Trophoblast cell (in vitro differentiated cells and primary cell): ENCODE data around the gene ACCSL.
A peak's percentile ranks its signal among the peaks of the same experiment; 100 is the strongest.

Experiments used
- DNase-seq, 2 donors: peaks; one replicate each; pipeline ENCODE4 v3.0.0-alpha.2; 2016
- H2AFZ ChIP-seq: 2 replicates; pipeline ENCODE4 v1.6.1; 2013; ENCODE audit warnings: low read length, moderate library complexity, mild to moderate bottlenecking; ENCODE audit not compliant: insufficient read depth, poor library complexity
- H2AK5ac ChIP-seq: 2 replicates; pipeline ENCODE4 v1.6.1; 2013; ENCODE audit warnings: mild to moderate bottlenecking, low read length
- H2BK120ac ChIP-seq: 2 replicates; pipeline ENCODE4 v1.6.1; 2013; ENCODE audit warnings: low read length, mild to moderate bottlenecking, moderate library complexity; ENCODE audit not compliant: insufficient read depth, poor library complexity
- H2BK12ac ChIP-seq: 2 replicates; pipeline ENCODE4 v1.6.1; 2013; ENCODE audit warnings: mild to moderate bottlenecking, low read length, moderate library complexity
- H2BK5ac ChIP-seq: 2 replicates; pipeline ENCODE4 v1.6.1; 2013; ENCODE audit warnings: low read length, low read depth, moderate library complexity, mild to moderate bottlenecking; ENCODE audit not compliant: poor library complexity
- H3K14ac ChIP-seq: 2 replicates; pipeline ENCODE4 v1.6.1; 2013; ENCODE audit warnings: mild to moderate bottlenecking, low read length
- H3K18ac ChIP-seq: 2 replicates; pipeline ENCODE4 v1.6.1; 2013; ENCODE audit warnings: mild to moderate bottlenecking, low read length
- H3K23ac ChIP-seq: 2 replicates; pipeline ENCODE4 v1.6.1; 2013; ENCODE audit warnings: low read length
- H3K27ac ChIP-seq: 2 replicates; pipeline ENCODE4 v1.5.1; 2013; ENCODE audit warnings: low read depth, mild to moderate bottlenecking, inconsistent platforms, low read length, moderate library complexity
- H3K27me3 ChIP-seq: 2 replicates; pipeline ENCODE4 v1.6.1; 2013; ENCODE audit warnings: inconsistent platforms, mild to moderate bottlenecking, low read length, moderate library complexity; ENCODE audit not compliant: insufficient read depth
- H3K36me3 ChIP-seq, 2 experiments: 1 replicate in 1 of 2; 2 replicates in 1 of 2; pipeline ENCODE4 v1.6.1; 2013; ENCODE audit warnings: low read length in 2 of 2, mild to moderate bottlenecking in 2 of 2, moderate library complexity in 1 of 2; ENCODE audit not compliant: insufficient read depth in 2 of 2, control insufficient read depth in 1 of 2
- H3K4ac ChIP-seq: 2 replicates; pipeline ENCODE4 v1.6.1; 2013; ENCODE audit warnings: low read depth, mild to moderate bottlenecking, low read length, moderate library complexity
- H3K4me1 ChIP-seq, 2 experiments: 1 replicate in 1 of 2; 2 replicates in 1 of 2; pipeline ENCODE4 v1.6.1; 2013; ENCODE audit warnings: low read length in 2 of 2, mild to moderate bottlenecking in 2 of 2, moderate library complexity in 1 of 2; ENCODE audit not compliant: insufficient read depth in 2 of 2, control insufficient read depth in 1 of 2
- H3K4me2 ChIP-seq: 2 replicates; pipeline ENCODE4 v1.6.1; 2013; ENCODE audit warnings: inconsistent platforms, mild to moderate bottlenecking, low read length, moderate library complexity
- H3K4me3 ChIP-seq: 2 replicates; pipeline ENCODE4 v1.5.1; 2013; ENCODE audit warnings: mild to moderate bottlenecking, low read depth, low read length, inconsistent platforms
- H3K79me1 ChIP-seq: one replicate; pipeline ENCODE4 v1.6.1; 2013; ENCODE audit warnings: low read length
- H3K79me2 ChIP-seq: 2 replicates; pipeline ENCODE4 v1.6.1; 2013; ENCODE audit warnings: low read length, mild to moderate bottlenecking; ENCODE audit not compliant: control insufficient read depth, insufficient read depth, poor library complexity
- H3K9ac ChIP-seq: 2 replicates; pipeline ENCODE4 v1.6.1; 2013; ENCODE audit warnings: mild to moderate bottlenecking, low read length
- H3K9me3 ChIP-seq: 2 replicates; pipeline ENCODE4 v1.6.1; 2013; ENCODE audit warnings: low read depth, mild to moderate bottlenecking, control low read depth, inconsistent platforms, low read length; ENCODE audit not compliant: insufficient read depth
- H4K12ac ChIP-seq: 2 replicates; pipeline ENCODE4 v1.6.1; 2013; ENCODE audit warnings: low read depth, mild to moderate bottlenecking, low read length, moderate library complexity
- H4K8ac ChIP-seq: 2 replicates; pipeline ENCODE4 v1.6.1; 2013; ENCODE audit warnings: low read depth, mild to moderate bottlenecking, low read length, moderate library complexity
- H4K91ac ChIP-seq: one replicate; pipeline ENCODE4 v1.6.1; 2013; ENCODE audit warnings: low read depth, mild to moderate bottlenecking, low read length, moderate library complexity
- WGBS: extraction: QIAGEN DNeasy Blood & Tissue Kit; methylation state at CpG from one replicate; pipeline ENCODE4 v1.1.7; 2013; ENCODE audit warnings: missing lambda C conversion rate; ENCODE audit not compliant: insufficient read length, insufficient coverage; ENCODE audit errors: extremely low coverage; 5-methylcytosine and 5-hydroxymethylcytosine counted together

ACCSL gene

GRCh38 chr11:44066732-44067141, 19.0 kb downstream of the ACCSL start:
- Histone ChIP-seq H2AK5ac (no peak overlapping the region), H3K23ac (no peak overlapping the region), H3K27me3 (no peaks in the 10 kb centered on the region), H2BK120ac (peak overlapping the region; percentile 4), H4K12ac (peak overlapping the region; percentile 54), H2BK5ac (no peak overlapping the region), H3K4ac (no peak overlapping the region), H3K14ac (peak overlapping the region; percentile 22), H3K9ac (peak overlapping the region; percentile 46), H2BK12ac (no peak overlapping the region), H4K91ac (peak overlapping the region; percentile 40), H3K79me2 (peaks cover 3% of the 10 kb centered on the region), H4K8ac (peak overlapping the region; percentile 87), H3K4me2 (peak overlapping the region; percentile 79), H3K79me1 (peaks cover 8% of the 10 kb centered on the region), H2AFZ (peak overlapping the region; percentile 58), H3K36me3 (no peaks in the 10 kb centered on the region), H3K9me3 (no peaks in the 10 kb centered on the region), H3K18ac (no peak overlapping the region), H3K27ac (no peak overlapping the region), H3K4me1 (peaks cover 0 to 3% of the 10 kb centered on the region in 2 experiments), H3K4me3 (peak overlapping the region; percentile 68)
- WGBS: no CpG with 5 or more reads among the region's 10 CpGs
- DNase-seq: peak in 1 of 2 donors; percentile 16

- WGBS: no CpG with 5 or more reads among the region's 5 CpGs
- Histone ChIP-seq H2BK120ac (no peak overlapping the region), H3K23ac (no peak overlapping the region), H3K79me2 (peaks cover 3% of the 10 kb centered on the region), H4K12ac (no peak overlapping the region), H3K4me2 (no peak overlapping the region), H2BK12ac (no peak overlapping the region), H3K18ac (no peak overlapping the region), H4K91ac (no peak overlapping the region), H3K27ac (no peak overlapping the region), H3K4me3 (no peak overlapping the region), H4K8ac (no peak overlapping the region), H3K14ac (no peak overlapping the region), H3K4ac (no peak overlapping the region), H2AFZ (no peak overlapping the region), H2AK5ac (no peak overlapping the region), H3K9ac (no peak overlapping the region), H3K9me3 (no peaks in the 10 kb centered on the region), H3K27me3 (no peaks in the 10 kb centered on the region), H3K4me1 (peaks cover 0 to 3% of the 10 kb centered on the region in 2 experiments), H3K79me1 (peaks cover 8% of the 10 kb centered on the region), H2BK5ac (no peak overlapping the region), H3K36me3 (no peaks in the 10 kb centered on the region)
- DNase-seq: no peak
Measured at GRCh38 chr11:44067266-44067665, 19.5 kb downstream of the ACCSL start.

DNA sequence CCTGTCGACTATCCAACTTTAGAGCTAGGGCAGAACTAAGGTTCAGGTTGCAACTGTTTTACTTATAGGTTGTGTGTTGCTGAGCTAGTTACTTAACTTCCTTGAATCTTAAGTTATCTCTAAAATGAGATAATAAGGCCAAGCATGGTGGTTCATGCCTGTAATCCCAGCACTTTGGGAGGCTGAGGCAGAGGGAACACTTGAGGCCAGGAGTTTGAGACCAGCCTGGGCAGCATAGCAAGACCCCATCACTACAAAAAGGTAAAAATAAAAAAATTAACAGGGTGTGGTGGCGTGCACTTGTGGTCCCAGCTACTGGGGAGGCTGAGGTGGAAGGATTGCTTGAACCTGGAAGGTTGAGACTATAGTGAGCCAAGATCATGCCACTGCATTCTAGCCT, 20.4 kb downstream of the ACCSL start:
- Histone ChIP-seq H2BK120ac (no peak overlapping the region), H2BK5ac (no peak overlapping the region), H3K4me2 (no peak overlapping the region), H2BK12ac (no peak overlapping the region), H3K23ac (no peak overlapping the region), H3K9ac (no peak overlapping the region), H3K4ac (no peak overlapping the region), H2AFZ (no peak overlapping the region), H3K36me3 (no peaks in the 10 kb centered on the region), H3K9me3 (peaks cover under 1% of the 10 kb centered on the region), H3K4me1 (peaks cover 0 to 3% of the 10 kb centered on the region in 2 experiments), H3K79me1 (peaks cover 8% of the 10 kb centered on the region), H3K14ac (no peak overlapping the region), H4K91ac (no peak overlapping the region), H2AK5ac (no peak overlapping the region), H3K4me3 (no peak overlapping the region), H3K18ac (no peak overlapping the region), H3K79me2 (peaks cover 3% of the 10 kb centered on the region), H3K27me3 (no peaks in the 10 kb centered on the region), H3K27ac (no peak overlapping the region), H4K12ac (no peak overlapping the region), H4K8ac (no peak overlapping the region)
- DNase-seq: no peak
- no CpG with 5 or more reads among the region's 2 CpGs for WGBS

DNA sequence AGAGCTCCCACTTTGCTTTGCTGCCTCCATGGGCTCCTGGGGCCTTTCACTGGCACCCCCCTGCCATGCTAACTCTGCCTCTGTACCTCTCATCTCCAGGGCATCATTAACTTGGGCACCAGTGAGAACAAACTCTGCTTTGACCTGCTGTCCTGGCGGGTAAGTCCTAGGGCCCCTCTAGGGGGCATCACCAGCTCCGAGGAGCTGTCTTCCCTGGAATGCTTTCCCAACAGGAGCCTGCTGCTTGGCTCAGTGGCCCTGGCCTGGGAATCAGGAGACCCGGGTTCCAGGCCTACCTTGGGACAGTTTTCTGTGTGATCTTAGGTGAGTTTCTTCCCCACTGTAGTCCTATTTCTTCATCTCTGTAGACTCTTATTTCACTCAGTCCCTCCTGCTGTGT, 23.4 kb downstream of the ACCSL start:
- Histone ChIP-seq H4K12ac (no peak overlapping the region), H3K23ac (no peak overlapping the region), H3K9ac (no peak overlapping the region), H4K8ac (no peak overlapping the region), H3K79me2 (no peaks in the 10 kb centered on the region), H3K14ac (no peak overlapping the region), H3K4me2 (no peak overlapping the region), H2BK120ac (no peak overlapping the region), H3K4me3 (no peak overlapping the region), H3K27ac (no peak overlapping the region), H3K79me1 (peaks cover 3% of the 10 kb centered on the region), H2BK5ac (no peak overlapping the region), H3K18ac (no peak overlapping the region), H4K91ac (no peak overlapping the region), H2AFZ (no peak overlapping the region), H3K9me3 (peaks cover 2% of the 10 kb centered on the region), H2AK5ac (no peak overlapping the region), H3K27me3 (no peaks in the 10 kb centered on the region), H3K4me1 (peaks cover 0 to 3% of the 10 kb centered on the region in 2 experiments), H3K36me3 (peaks cover 0 to 2% of the 10 kb centered on the region in 2 experiments), H2BK12ac (no peak overlapping the region), H3K4ac (no peak overlapping the region)
- no CpG with 5 or more reads among the region's 3 CpGs for WGBS
- DNase-seq: no peak
